HL-60 (cell line): ENCODE data around the gene SLC18A2.

ENCODE experiments used
- POLR2AphosphoS5 ChIP-seq: IDR thresholded peaks from 2 replicates; pipeline ENCODE4 v1.6.1; 2012; ENCODE audit warnings: low read depth
- REST ChIP-seq: IDR thresholded peaks from 2 replicates; pipeline ENCODE4 v1.6.1; 2012; ENCODE audit warnings: low read depth; ENCODE audit not compliant: insufficient replicate concordance
- SPI1 ChIP-seq: IDR thresholded peaks from 2 replicates; pipeline ENCODE4 v1.6.1; 2012; ENCODE audit warnings: low read depth, mild to moderate bottlenecking, borderline replicate concordance
- TF ChIP-seq, protein P1 (sequence below): IDR thresholded peaks from one replicate; pipeline ENCODE4 v1.5.1; 2011; ENCODE audit warnings: low read length, control low read depth, inconsistent platforms; ENCODE audit not compliant: insufficient read depth

DNA sequence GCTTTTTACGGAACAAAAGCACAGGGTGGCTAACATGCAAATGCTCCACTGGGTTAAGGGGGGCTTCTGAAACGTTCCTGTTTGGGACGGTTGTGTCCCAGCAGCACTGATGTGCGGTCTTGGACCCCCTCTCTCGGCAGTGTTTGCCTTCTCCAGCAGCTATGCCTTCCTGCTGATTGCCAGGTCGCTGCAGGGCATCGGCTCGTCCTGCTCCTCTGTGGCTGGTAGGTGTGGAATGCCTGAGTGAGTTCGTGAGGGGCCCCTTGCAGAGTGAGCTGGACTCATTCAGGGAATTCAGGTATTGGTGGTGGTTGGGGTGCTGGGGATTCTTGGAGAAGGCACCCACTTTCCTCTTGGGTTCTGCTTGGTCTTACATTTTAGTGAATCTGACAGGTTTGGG is 13.0 kb downstream of the SLC18A2 start:
- TF ChIP-seq, protein P1, sequence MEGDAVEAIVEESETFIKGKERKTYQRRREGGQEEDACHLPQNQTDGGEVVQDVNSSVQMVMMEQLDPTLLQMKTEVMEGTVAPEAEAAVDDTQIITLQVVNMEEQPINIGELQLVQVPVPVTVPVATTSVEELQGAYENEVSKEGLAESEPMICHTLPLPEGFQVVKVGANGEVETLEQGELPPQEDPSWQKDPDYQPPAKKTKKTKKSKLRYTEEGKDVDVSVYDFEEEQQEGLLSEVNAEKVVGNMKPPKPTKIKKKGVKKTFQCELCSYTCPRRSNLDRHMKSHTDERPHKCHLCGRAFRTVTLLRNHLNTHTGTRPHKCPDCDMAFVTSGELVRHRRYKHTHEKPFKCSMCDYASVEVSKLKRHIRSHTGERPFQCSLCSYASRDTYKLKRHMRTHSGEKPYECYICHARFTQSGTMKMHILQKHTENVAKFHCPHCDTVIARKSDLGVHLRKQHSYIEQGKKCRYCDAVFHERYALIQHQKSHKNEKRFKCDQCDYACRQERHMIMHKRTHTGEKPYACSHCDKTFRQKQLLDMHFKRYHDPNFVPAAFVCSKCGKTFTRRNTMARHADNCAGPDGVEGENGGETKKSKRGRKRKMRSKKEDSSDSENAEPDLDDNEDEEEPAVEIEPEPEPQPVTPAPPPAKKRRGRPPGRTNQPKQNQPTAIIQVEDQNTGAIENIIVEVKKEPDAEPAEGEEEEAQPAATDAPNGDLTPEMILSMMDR, result no peak
- TF ChIP-seq REST (no peak), POLR2AphosphoS5 (no peak), SPI1 (no peak)
